ENCODE data around the gene GSG1.

The GSG1 gene

GRCh38 chr12:13144266-13144828 is 40.9 kb upstream of the GSG1 start:
- H2AFZ ChIP-seq (ENCODE audit: low read depth): no peak overlapping the region
- H3K36me3 ChIP-seq (ENCODE audit: insufficient read depth): no peaks in the 10 kb centered on the region
- H3K9ac ChIP-seq: no peak overlapping the region
- TF ChIP-seq CTCF (conservative IDR thresholded peaks at IDR 0.05; ENCODE audit: low read depth, low read length): no peak
- H3K27me3 ChIP-seq (ENCODE audit: insufficient read depth, low read depth): no peaks in the 10 kb centered on the region
- no peak overlapping the region for H3K4me3 ChIP-seq (IDR thresholded peaks at IDR 0.05; ENCODE audit: insufficient read depth, low read depth, low read length)
- no peak overlapping the region for H3K27ac ChIP-seq
- no peak overlapping the region for H3K4me2 ChIP-seq
- H4K20me1 ChIP-seq (ENCODE audit: insufficient read depth): no peaks in the 10 kb centered on the region
- H3K79me2 ChIP-seq (ENCODE audit: insufficient read depth, low read depth): no peaks in the 10 kb centered on the region
- H3K4me1 ChIP-seq (ENCODE audit: low read depth, poor library complexity, severe bottlenecking): no peaks in the 10 kb centered on the region

GRCh38 chr12:13142747-13143146 is 39.3 kb upstream of the GSG1 start:
- no peak for TF ChIP-seq CTCF (conservative IDR thresholded peaks at IDR 0.05; ENCODE audit: low read depth, low read length)
- Histone ChIP-seq H3K4me1 (ENCODE audit: low read depth, poor library complexity, severe bottlenecking) (no peaks in the 10 kb centered on the region), H4K20me1 (ENCODE audit: insufficient read depth) (no peaks in the 10 kb centered on the region), H3K79me2 (ENCODE audit: insufficient read depth, low read depth) (no peaks in the 10 kb centered on the region), H3K4me3 (IDR thresholded peaks at IDR 0.05; ENCODE audit: insufficient read depth, low read depth, low read length) (no peak overlapping the region), H3K27me3 (ENCODE audit: insufficient read depth, low read depth) (no peaks in the 10 kb centered on the region), H3K9ac (no peak overlapping the region), H3K4me2 (no peak overlapping the region), H2AFZ (ENCODE audit: low read depth) (no peak overlapping the region), H3K36me3 (ENCODE audit: insufficient read depth) (no peaks in the 10 kb centered on the region), H3K27ac (no peak overlapping the region)

- no peak overlapping the region for H3K27ac ChIP-seq
- TF ChIP-seq CTCF (conservative IDR thresholded peaks at IDR 0.05; ENCODE audit: low read depth, low read length): no peak
- no peaks in the 10 kb centered on the region for H3K79me2 ChIP-seq (ENCODE audit: insufficient read depth, low read depth)
These were observed 38.2 kb upstream of the GSG1 start for GRCh38 chr12:13141686-13142085.

GRCh38 chr12:13135371-13136178 is 32.1 kb upstream of the GSG1 start:
- Histone ChIP-seq H3K4me1 (ENCODE audit: low read depth, poor library complexity, severe bottlenecking) (no peaks in the 10 kb centered on the region), H3K4me2 (no peak overlapping the region), H3K9ac (no peak overlapping the region), H3K79me2 (ENCODE audit: insufficient read depth, low read depth) (no peaks in the 10 kb centered on the region), H3K4me3 (IDR thresholded peaks at IDR 0.05; ENCODE audit: insufficient read depth, low read depth, low read length) (no peak overlapping the region), H4K20me1 (ENCODE audit: insufficient read depth) (no peaks in the 10 kb centered on the region), H3K27me3 (ENCODE audit: insufficient read depth, low read depth) (no peaks in the 10 kb centered on the region), H3K36me3 (ENCODE audit: insufficient read depth) (no peaks in the 10 kb centered on the region), H2AFZ (ENCODE audit: low read depth) (no peak overlapping the region), H3K27ac (no peak overlapping the region)
- TF ChIP-seq CTCF (conservative IDR thresholded peaks at IDR 0.05; ENCODE audit: low read depth, low read length): no peak

More at GRCh38 chr12:13141686-13142085, 38.2 kb upstream of the GSG1 start:
- no peaks in the 10 kb centered on the region for H3K4me1 ChIP-seq (ENCODE audit: low read depth, poor library complexity, severe bottlenecking)
- no peaks in the 10 kb centered on the region for H3K27me3 ChIP-seq (ENCODE audit: insufficient read depth, low read depth)
- no peak overlapping the region for H2AFZ ChIP-seq (ENCODE audit: low read depth)
- no peaks in the 10 kb centered on the region for H3K36me3 ChIP-seq (ENCODE audit: insufficient read depth)
- no peak overlapping the region for H3K4me2 ChIP-seq
- H3K9ac ChIP-seq: no peak overlapping the region
- H4K20me1 ChIP-seq (ENCODE audit: insufficient read depth): no peaks in the 10 kb centered on the region
- no peak overlapping the region for H3K4me3 ChIP-seq (IDR thresholded peaks at IDR 0.05; ENCODE audit: insufficient read depth, low read depth, low read length)

Measured in KMS-11 (cell line).